Esophagus muscularis mucosa (tissue), 3 donors: ENCODE data around the gene SLC25A26.

Experiments used
- CTCF ChIP-seq, 3 experiments: fragments of 200-600 bp in 2 of 3; fragments of 450-650 bp in 1 of 3; sonication (generic) in 2 of 3; IDR thresholded peaks; one replicate each; pipeline ENCODE4 v1.5.1; 2017 to 2019; ENCODE audit warnings: antibody characterized with exemption in 3 of 3, mild to moderate bottlenecking in 2 of 3, moderate library complexity in 1 of 3
- POLR2AphosphoS5 ChIP-seq, 2 donors: sonication (generic); formaldehyde crosslinking; IDR thresholded peaks; one replicate each; pipeline ENCODE4 v1.6.1; 2017; ENCODE audit warnings: antibody characterized with exemption in 2 of 2

DNA sequence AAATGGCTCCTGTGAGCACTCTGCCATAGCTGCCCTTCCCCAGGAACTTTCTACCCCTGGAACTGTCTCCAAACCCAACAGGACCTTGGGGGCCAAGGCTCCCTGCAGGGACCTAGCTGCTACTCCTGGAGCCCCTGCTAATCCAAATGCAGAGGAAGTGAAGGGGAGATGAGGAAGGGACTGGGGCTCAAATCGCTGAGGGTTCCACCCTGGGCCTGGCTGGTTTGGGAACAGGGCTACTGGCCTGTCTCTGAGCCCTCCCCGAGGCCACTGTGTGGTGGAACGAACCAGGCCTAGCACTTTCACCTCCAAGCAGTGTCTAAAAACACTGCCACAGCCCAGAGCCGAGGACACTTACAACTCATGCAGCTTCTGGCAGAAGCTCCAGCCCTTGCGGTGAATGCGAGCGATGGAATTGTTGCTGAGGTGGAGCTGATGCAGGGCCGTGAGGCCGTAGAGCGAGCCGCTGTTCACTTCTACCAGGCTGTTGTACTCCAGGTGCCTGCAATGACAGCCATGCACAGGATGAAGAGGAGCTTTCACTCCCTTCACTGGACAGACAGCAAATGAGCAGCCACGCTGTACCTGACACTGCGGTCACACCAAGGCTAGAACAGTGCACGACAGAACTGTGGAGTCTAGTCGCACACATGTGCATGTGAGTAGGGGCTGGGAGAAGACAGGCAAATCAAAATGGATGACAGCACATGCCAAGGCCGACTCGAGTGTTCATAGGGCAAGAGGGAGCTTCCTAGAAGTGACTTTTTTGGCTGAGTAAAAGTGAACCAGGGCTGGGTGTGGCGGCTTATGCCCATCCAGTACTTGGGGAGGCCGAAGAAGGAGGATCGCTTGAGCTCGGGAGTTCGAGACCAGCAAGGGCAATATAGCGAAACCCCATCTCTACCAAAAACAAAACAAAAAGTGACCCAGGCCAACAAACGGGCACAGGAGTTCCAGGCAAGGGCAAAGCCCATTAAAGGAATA is 189.3 kb downstream of the SLC25A26 start:
- TF ChIP-seq POLR2AphosphoS5 (IDR thresholded peaks at IDR 0.05) (no peak), CTCF (IDR thresholded peaks at IDR 0.05) (no peak)
